Measurements from ENCODE around the gene ZIC5. TPM values are rescaled to one million over a fixed set of nuclear protein-coding genes. Genes with fewer than 3 reads are reported as not detected.

The ZIC5 gene
- total and polyA plus RNA-seq, 4 donors: not detected

DNA sequence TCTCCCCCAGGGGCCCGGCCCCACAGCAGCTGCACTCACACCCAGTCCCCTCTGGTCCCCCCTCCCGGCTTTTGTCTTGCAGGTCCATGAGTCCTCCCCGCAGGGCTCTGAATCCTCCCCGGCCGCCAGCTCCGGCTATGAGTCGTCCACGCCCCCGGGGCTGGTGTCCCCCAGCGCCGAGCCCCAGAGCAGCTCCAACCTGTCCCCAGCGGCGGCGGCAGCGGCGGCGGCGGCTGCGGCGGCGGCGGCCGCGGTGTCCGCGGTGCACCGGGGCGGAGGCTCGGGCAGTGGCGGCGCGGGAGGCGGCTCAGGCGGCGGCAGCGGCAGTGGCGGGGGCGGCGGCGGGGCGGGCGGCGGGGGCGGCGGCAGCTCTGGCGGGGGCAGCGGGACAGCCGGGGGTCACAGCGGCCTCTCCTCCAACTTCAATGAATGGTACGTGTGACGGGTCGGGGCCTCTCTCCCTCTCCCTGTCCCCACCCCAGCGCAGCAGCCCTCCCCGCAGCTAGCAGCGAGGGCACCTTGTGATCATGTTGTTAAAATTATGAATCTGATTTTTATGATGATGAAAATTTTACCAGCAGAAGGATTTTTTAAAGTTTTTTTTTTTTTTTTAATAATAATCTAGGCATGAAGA is 13.8 kb upstream of the ZIC5 start:
- H3K9me3 ChIP-seq (ENCODE audit: control insufficient read depth in 4 of 4, low read length in 3 of 4): peaks cover 0 to 21% (median 4%) of the 10 kb centered on the region in 4 donors
- no peak for TF ChIP-seq SP1 (IDR thresholded peaks at IDR 0.05)
- no peak for TF ChIP-seq JUND (IDR thresholded peaks at IDR 0.05)
- no peaks in the 10 kb centered on the region for H3K36me3 ChIP-seq (ENCODE audit: control insufficient read depth in 4 of 4, insufficient read depth in 3 of 4, low read depth in 1 of 4, low read length in 3 of 4)
- peaks cover 17 to 60% (median 34%) of the 10 kb centered on the region in 4 donors for H3K27me3 ChIP-seq (ENCODE audit: control insufficient read depth in 4 of 4, insufficient read depth in 4 of 4, low read length in 3 of 4)
- peaks cover 12 to 28% (median 24%) of the 10 kb centered on the region in 4 donors for H3K4me1 ChIP-seq (ENCODE audit: control insufficient read depth in 4 of 4, insufficient read depth in 4 of 4, low read length in 3 of 4)
- H3K4me3 ChIP-seq (ENCODE audit: low read depth in 1 of 3, low read length in 3 of 3): peak overlapping the region in 1 of 3 donors; percentile 14
- no peak for DNase-seq (ENCODE audit: low spot score)
- 4% methylated on average over 55 of the region's 55 CpGs for WGBS
- H3K9ac ChIP-seq (ENCODE audit: low read depth in 1 of 2, low read length in 2 of 2): no peak overlapping the region
- no peak overlapping the region for H3K27ac ChIP-seq (ENCODE audit: low read depth in 1 of 2, low read length in 2 of 2)

- Histone ChIP-seq H3K27me3 (ENCODE audit: control insufficient read depth in 4 of 4, insufficient read depth in 4 of 4, low read length in 3 of 4) (peaks cover 14 to 55% (median 32%) of the 10 kb centered on the region in 4 donors), H3K4me1 (ENCODE audit: control insufficient read depth in 4 of 4, insufficient read depth in 4 of 4, low read length in 3 of 4) (peaks cover 16 to 32% (median 29%) of the 10 kb centered on the region in 4 donors), H3K27ac (ENCODE audit: low read depth in 1 of 2, low read length in 2 of 2) (no peak overlapping the region), H3K9ac (ENCODE audit: low read depth in 1 of 2, low read length in 2 of 2) (no peak overlapping the region), H3K36me3 (ENCODE audit: control insufficient read depth in 4 of 4, insufficient read depth in 3 of 4, low read depth in 1 of 4, low read length in 3 of 4) (no peaks in the 10 kb centered on the region), H3K9me3 (ENCODE audit: control insufficient read depth in 4 of 4, low read length in 3 of 4) (peaks cover 0 to 21% (median 4%) of the 10 kb centered on the region in 4 donors), H3K4me3 (ENCODE audit: low read depth in 1 of 3, low read length in 3 of 3) (no peak overlapping the region)
- no peak for DNase-seq (ENCODE audit: low spot score)
- TF ChIP-seq, protein P1, sequence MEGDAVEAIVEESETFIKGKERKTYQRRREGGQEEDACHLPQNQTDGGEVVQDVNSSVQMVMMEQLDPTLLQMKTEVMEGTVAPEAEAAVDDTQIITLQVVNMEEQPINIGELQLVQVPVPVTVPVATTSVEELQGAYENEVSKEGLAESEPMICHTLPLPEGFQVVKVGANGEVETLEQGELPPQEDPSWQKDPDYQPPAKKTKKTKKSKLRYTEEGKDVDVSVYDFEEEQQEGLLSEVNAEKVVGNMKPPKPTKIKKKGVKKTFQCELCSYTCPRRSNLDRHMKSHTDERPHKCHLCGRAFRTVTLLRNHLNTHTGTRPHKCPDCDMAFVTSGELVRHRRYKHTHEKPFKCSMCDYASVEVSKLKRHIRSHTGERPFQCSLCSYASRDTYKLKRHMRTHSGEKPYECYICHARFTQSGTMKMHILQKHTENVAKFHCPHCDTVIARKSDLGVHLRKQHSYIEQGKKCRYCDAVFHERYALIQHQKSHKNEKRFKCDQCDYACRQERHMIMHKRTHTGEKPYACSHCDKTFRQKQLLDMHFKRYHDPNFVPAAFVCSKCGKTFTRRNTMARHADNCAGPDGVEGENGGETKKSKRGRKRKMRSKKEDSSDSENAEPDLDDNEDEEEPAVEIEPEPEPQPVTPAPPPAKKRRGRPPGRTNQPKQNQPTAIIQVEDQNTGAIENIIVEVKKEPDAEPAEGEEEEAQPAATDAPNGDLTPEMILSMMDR (IDR thresholded peaks at IDR 0.05; ENCODE audit: low read depth, low read length, missing input control): no peak
- TF ChIP-seq, protein P2, sequence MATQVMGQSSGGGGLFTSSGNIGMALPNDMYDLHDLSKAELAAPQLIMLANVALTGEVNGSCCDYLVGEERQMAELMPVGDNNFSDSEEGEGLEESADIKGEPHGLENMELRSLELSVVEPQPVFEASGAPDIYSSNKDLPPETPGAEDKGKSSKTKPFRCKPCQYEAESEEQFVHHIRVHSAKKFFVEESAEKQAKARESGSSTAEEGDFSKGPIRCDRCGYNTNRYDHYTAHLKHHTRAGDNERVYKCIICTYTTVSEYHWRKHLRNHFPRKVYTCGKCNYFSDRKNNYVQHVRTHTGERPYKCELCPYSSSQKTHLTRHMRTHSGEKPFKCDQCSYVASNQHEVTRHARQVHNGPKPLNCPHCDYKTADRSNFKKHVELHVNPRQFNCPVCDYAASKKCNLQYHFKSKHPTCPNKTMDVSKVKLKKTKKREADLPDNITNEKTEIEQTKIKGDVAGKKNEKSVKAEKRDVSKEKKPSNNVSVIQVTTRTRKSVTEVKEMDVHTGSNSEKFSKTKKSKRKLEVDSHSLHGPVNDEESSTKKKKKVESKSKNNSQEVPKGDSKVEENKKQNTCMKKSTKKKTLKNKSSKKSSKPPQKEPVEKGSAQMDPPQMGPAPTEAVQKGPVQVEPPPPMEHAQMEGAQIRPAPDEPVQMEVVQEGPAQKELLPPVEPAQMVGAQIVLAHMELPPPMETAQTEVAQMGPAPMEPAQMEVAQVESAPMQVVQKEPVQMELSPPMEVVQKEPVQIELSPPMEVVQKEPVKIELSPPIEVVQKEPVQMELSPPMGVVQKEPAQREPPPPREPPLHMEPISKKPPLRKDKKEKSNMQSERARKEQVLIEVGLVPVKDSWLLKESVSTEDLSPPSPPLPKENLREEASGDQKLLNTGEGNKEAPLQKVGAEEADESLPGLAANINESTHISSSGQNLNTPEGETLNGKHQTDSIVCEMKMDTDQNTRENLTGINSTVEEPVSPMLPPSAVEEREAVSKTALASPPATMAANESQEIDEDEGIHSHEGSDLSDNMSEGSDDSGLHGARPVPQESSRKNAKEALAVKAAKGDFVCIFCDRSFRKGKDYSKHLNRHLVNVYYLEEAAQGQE (IDR thresholded peaks at IDR 0.05): no peak
- no peak for TF ChIP-seq NR2F2 (IDR thresholded peaks at IDR 0.05)
- no peak for TF ChIP-seq JUND (IDR thresholded peaks at IDR 0.05)
- TF ChIP-seq EGR1 (IDR thresholded peaks at IDR 0.05; ENCODE audit: low read depth in 2 of 2): no peak
- TF ChIP-seq FOXA2 (IDR thresholded peaks at IDR 0.05): no peak
- TF ChIP-seq HNF4G (IDR thresholded peaks at IDR 0.05): no peak
- no peak for TF ChIP-seq ATF3 (IDR thresholded peaks at IDR 0.05)
- TF ChIP-seq, protein P3, sequence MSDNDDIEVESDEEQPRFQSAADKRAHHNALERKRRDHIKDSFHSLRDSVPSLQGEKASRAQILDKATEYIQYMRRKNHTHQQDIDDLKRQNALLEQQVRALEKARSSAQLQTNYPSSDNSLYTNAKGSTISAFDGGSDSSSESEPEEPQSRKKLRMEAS (IDR thresholded peaks at IDR 0.05): no peak
- no peak for TF ChIP-seq TAF1 (conservative IDR thresholded peaks at IDR 0.05)
- TF ChIP-seq RAD21 (IDR thresholded peaks at IDR 0.05): no peak
- no peak for TF ChIP-seq RXRA (IDR thresholded peaks at IDR 0.05)
- TF ChIP-seq ZBTB33 (IDR thresholded peaks at IDR 0.05): no peak
- no peak for TF ChIP-seq SP1 (IDR thresholded peaks at IDR 0.05)
- TF ChIP-seq GABPA (IDR thresholded peaks at IDR 0.05 in 1 of 2, conservative IDR thresholded peaks at IDR 0.05 in 1 of 2): no peak
- TF ChIP-seq HNF4A (conservative IDR thresholded peaks at IDR 0.05): no peak
- 10% methylated on average over 44 of the region's 44 CpGs for WGBS
Measured at GRCh38 chr13:99984461-99985240, 13.1 kb upstream of the ZIC5 start.

All from liver (tissue), 9 donors.